CD4-positive, CD25-positive, alpha-beta regulatory T cell (primary cell): ENCODE results near the gene TUBGCP2. TPM values are rescaled to one million over a fixed set of nuclear protein-coding genes. Genes with fewer than 3 reads are reported as not detected.
"Not testable (repeated sequence)": the region's sequence is repeated elsewhere in the genome, so short reads cannot be mapped to it uniquely, and the experiment has no call there.

Experiments
- ATAC-seq, 2 donors: fragments of 150-1000 bp; cut with Tn5 transposase; one replicate each; pipeline ENCODE4 v1.10.0; 2021; ENCODE audit warnings: low read depth in 2 of 2, moderate number of reproducible peaks in 2 of 2, moderate library complexity in 1 of 2
- DNase-seq, 3 donors: peaks; one replicate each; pipeline versions ENCODE4 v3.0.0 to v3.0.0-alpha.2; 2012 to 2022; ENCODE audit warnings: mixed read lengths in 1 of 3
- H3K27ac ChIP-seq: one replicate; pipeline ENCODE4 v1.7.0; 2013; ENCODE audit warnings: mild to moderate bottlenecking, low read length; ENCODE audit not compliant: insufficient read depth, poor library complexity, severe bottlenecking
- H3K27me3 ChIP-seq: one replicate; pipeline ENCODE4 v1.7.0; 2013; ENCODE audit warnings: low read length; ENCODE audit not compliant: control insufficient read depth, insufficient read depth
- H3K36me3 ChIP-seq: one replicate; pipeline ENCODE4 v1.7.0; 2013; ENCODE audit warnings: mild to moderate bottlenecking, low read length, moderate library complexity; ENCODE audit not compliant: control insufficient read depth, insufficient read depth
- H3K4me1 ChIP-seq: 2 replicates; pipeline ENCODE4 v1.7.0; 2013; ENCODE audit warnings: mild to moderate bottlenecking, low read length; ENCODE audit not compliant: insufficient read depth, control insufficient read depth, poor library complexity, severe bottlenecking
- H3K4me3 ChIP-seq: one replicate; pipeline ENCODE4 v1.7.0; 2013; ENCODE audit warnings: low read depth, mild to moderate bottlenecking, low read length, moderate library complexity
- H3K9me3 ChIP-seq, 2 experiments: 1 replicate in 1 of 2; 2 replicates in 1 of 2; pipeline ENCODE4 v1.7.0; 2013; ENCODE audit warnings: low read length in 2 of 2, mild to moderate bottlenecking in 1 of 2, moderate library complexity in 1 of 2; ENCODE audit not compliant: control insufficient read depth in 2 of 2
- H3K27ac Mint-ChIP-seq, 3 donors: one replicate each; pipeline ENCODE4 v1.8.0; 2020 to 2022; ENCODE audit warnings: mild to moderate bottlenecking in 3 of 3, mixed read lengths in 3 of 3, moderate library complexity in 2 of 3
- H3K27me3 Mint-ChIP-seq: one replicate; pipeline ENCODE4 v1.8.0; 2022; ENCODE audit warnings: mild to moderate bottlenecking, mixed read lengths
- H3K36me3 Mint-ChIP-seq: one replicate; pipeline ENCODE4 v1.8.0; 2020; ENCODE audit warnings: mixed read lengths
- H3K4me1 Mint-ChIP-seq, 4 donors: one replicate each; pipeline ENCODE4 v1.8.0; 2020 to 2022; ENCODE audit warnings: mixed read lengths in 4 of 4, mild to moderate bottlenecking in 1 of 4
- H3K4me3 Mint-ChIP-seq, 4 donors: one replicate each; pipeline ENCODE4 v1.8.0; 2020 to 2022; ENCODE audit warnings: mild to moderate bottlenecking in 4 of 4, mixed read lengths in 4 of 4, moderate library complexity in 3 of 4
- H3K9me3 Mint-ChIP-seq, 7 donors: one replicate each; pipeline ENCODE4 v1.8.0; 2020 to 2022; ENCODE audit warnings: mixed read lengths in 7 of 7, mild to moderate bottlenecking in 3 of 7, moderate library complexity in 2 of 7
- polyA plus RNA-seq, 4 donors: library from polyadenylated mRNA; unstranded; fragments of 300-500 nt; fragmentation: Illumina TruSeq; gene quantifications; one replicate each; pipeline ENCODE4 v1.2.3, GENCODE V29; 2021
- total RNA-seq: library from RNA; stranded (reverse); gene quantifications from one replicate; pipeline ENCODE4 v1.2.3, GENCODE V29; 2022

The TUBGCP2 gene
- total and polyA plus RNA-seq, 5 donors from 2014 or later: 23.5 to 73.8 (median 31.7) TPM

DNA sequence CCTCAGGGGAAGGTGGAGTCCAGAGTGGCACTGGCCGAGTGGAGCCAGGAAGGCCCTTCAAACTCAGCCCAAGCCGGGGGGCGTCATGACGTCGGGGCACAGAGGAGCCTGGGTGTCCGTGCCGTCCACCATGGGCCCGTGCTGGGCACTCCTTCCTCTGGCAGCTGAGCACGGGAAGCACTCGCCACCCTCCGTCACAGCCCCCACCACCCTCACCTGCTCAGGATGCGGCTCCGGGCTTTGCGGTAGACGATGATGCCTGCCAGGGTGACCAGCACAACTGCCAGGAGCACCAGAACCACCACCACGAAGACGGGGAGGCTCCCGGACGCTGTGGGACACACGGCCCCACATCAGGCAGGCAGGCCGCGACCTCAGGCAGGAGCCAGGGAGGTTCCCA is 40.1 kb downstream of the TUBGCP2 start:
- Histone ChIP-seq H3K27ac (no peak overlapping the region), H3K4me1 (peaks cover 20% of the 10 kb centered on the region), H3K27me3 (no peaks in the 10 kb centered on the region), H3K4me3 (no peak overlapping the region), H3K9me3 (no peaks in the 10 kb centered on the region), H3K36me3 (peaks cover 19% of the 10 kb centered on the region)
- H3K36me3 Mint-ChIP-seq: no peaks in the 10 kb centered on the region
- H3K9me3 Mint-ChIP-seq: no peaks in the 10 kb centered on the region
- peaks cover 0 to 22% (median 13%) of the 10 kb centered on the region in 4 donors for H3K4me1 Mint-ChIP-seq
- no peak overlapping the region for H3K27ac Mint-ChIP-seq
- ATAC-seq (no peak), DNase-seq (no peak)
- H3K4me3 Mint-ChIP-seq: no peak overlapping the region
- no peaks in the 10 kb centered on the region for H3K27me3 Mint-ChIP-seq

GRCh38 chr10:133267829-133268228 is 40.8 kb downstream of the TUBGCP2 start:
- ATAC-seq (no peak), DNase-seq (no peak)
- no peak overlapping the region for H3K27ac Mint-ChIP-seq
- H3K36me3 Mint-ChIP-seq: no peaks in the 10 kb centered on the region
- Histone ChIP-seq H3K36me3 (peaks cover 13% of the 10 kb centered on the region), H3K27ac (no peak overlapping the region), H3K27me3 (no peaks in the 10 kb centered on the region), H3K4me3 (no peak overlapping the region), H3K9me3 (no peaks in the 10 kb centered on the region), H3K4me1 (peaks cover 27% of the 10 kb centered on the region)
- no peaks in the 10 kb centered on the region for H3K9me3 Mint-ChIP-seq
- peaks cover 0 to 29% (median 16%) of the 10 kb centered on the region in 4 donors for H3K4me1 Mint-ChIP-seq
- no peak overlapping the region for H3K4me3 Mint-ChIP-seq
- H3K27me3 Mint-ChIP-seq: no peaks in the 10 kb centered on the region

- no peaks in the 10 kb centered on the region for H3K36me3 Mint-ChIP-seq
- ATAC-seq: no peak
- peaks cover 13% of the 10 kb centered on the region for H3K36me3 ChIP-seq
Measured at GRCh38 chr10:133267293-133267692, 41.4 kb downstream of the TUBGCP2 start.

DNA sequence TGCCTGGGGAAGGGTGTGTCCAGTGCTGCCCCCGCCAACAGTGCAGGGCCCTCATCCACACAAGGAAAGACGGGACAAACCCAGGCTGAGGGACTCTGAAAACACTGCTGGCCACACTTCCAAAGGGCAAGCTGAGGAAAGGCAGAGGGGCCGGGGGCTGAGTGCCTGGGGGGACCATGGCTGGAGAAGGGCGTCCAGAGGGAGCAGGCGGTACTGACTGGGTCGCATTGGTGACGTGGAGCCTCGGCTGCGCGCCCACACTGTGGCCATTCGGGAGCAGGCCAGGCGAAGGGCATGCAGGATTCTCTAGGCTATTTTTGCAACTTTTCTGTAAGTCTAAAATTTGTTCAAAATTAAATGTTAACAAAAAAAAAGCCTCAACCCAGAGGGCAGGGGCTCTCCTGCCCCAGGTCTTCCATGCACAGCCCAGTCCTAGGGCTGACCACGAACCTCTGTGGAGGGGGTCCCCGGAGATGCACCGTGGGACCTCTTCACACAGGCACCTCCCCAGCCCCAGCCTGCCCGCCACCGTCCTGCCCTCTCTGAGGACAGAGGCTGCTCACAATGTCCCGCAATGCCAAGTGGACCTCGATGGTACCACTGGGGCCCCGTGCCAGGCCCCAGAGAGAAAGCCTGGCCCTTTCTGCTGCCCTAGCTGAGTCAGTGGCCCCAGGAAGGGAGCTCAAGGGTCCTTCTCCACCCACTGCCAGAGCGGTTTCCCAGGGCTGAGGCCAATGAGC is 42.4 kb downstream of the TUBGCP2 start:
- peaks cover 39% of the 10 kb centered on the region for H3K4me1 ChIP-seq
- Mint-ChIP-seq H3K27ac (peak overlapping the region in 1 of 3 donors; percentile 79), H3K4me3 (peak overlapping the region in 1 of 4 donors; percentile 75), H3K27me3 (no peaks in the 10 kb centered on the region), H3K36me3 (no peaks in the 10 kb centered on the region), H3K4me1 (peaks cover 0 to 37% (median 17%) of the 10 kb centered on the region in 4 donors), H3K9me3 (no peaks in the 10 kb centered on the region)
- ATAC-seq: no peak
- no peak overlapping the region for H3K27ac ChIP-seq
- DNase-seq: no peak
- no peaks in the 10 kb centered on the region for H3K9me3 ChIP-seq
- H3K36me3 ChIP-seq: peaks cover 11% of the 10 kb centered on the region
- H3K4me3 ChIP-seq: no peak overlapping the region
- no peaks in the 10 kb centered on the region for H3K27me3 ChIP-seq

More at GRCh38 chr10:133267293-133267692, 41.4 kb downstream of the TUBGCP2 start:
- Mint-ChIP-seq H3K4me3 (no peak overlapping the region), H3K27ac (no peak overlapping the region), H3K9me3 (no peaks in the 10 kb centered on the region), H3K27me3 (no peaks in the 10 kb centered on the region), H3K4me1 (peaks cover 0 to 33% (median 17%) of the 10 kb centered on the region in 4 donors)
- H3K27me3 ChIP-seq: no peaks in the 10 kb centered on the region
- no peaks in the 10 kb centered on the region for H3K9me3 ChIP-seq
- DNase-seq: no peak
- H3K4me3 ChIP-seq: no peak overlapping the region
- H3K4me1 ChIP-seq: peaks cover 32% of the 10 kb centered on the region
- H3K27ac ChIP-seq: no peak overlapping the region

DNA sequence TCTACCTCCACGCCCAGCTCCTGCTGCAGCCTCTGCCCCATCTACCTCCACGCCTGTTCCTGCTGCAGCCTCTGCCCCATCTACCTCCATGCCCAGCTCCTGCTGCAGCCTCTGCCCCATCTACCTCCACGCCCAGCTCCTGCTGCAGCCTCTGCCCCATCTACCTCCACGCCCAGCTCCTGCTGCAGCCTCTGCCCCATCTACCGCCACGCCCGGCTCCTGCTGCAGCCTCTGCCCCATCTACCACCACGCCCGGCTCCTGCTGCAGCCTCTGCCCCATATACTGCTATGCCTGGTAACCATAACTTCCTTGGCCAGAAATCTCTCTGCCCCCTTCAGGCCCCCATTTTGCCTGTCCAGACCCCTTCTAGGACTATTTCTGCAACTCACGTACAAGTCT is 43.6 kb downstream of the TUBGCP2 start:
- H3K27ac Mint-ChIP-seq: peak overlapping the region in 1 of 3 donors; percentile 36
- H3K36me3 ChIP-seq: not testable (repeated sequence)

DNA sequence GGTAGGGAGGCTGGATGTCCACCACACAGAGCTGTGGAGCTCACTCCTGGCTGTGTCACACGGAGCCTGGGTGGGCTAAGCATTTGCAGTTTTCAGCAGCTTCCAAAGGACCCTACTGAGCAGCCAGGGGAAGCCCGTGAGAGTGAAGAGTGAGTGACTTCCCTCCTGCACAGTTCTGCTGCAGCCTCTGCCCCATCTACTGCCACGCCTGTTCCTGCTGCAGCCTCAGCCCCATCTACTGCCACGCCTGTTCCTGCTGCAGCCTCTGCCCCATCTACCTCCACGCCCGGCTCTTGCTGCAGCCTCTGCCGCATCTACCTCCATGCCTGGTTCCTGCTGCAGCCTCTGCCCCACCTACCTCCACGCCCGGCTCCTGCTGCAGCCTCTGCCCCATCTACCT is 44.2 kb downstream of the TUBGCP2 start:
- peak overlapping the region; percentile 53 for H3K27ac ChIP-seq
- peak overlapping the region; percentile 52 for H3K4me3 ChIP-seq
- H3K36me3 ChIP-seq: peaks cover 4% of the 10 kb centered on the region
- Mint-ChIP-seq H3K36me3 (no peaks in the 10 kb centered on the region), H3K27ac (peak overlapping the region; percentile 54 to 79 (median 66)), H3K27me3 (no peaks in the 10 kb centered on the region), H3K4me3 (peak overlapping the region; percentile 61 to 90 (median 74)), H3K9me3 (no peaks in the 10 kb centered on the region), H3K4me1 (peaks cover 0 to 54% (median 24%) of the 10 kb centered on the region in 4 donors)
- peaks cover 54% of the 10 kb centered on the region for H3K4me1 ChIP-seq
- peak in 2 of 3 donors; percentile 57 to 87 for DNase-seq
- no peaks in the 10 kb centered on the region for H3K27me3 ChIP-seq
- no peaks in the 10 kb centered on the region for H3K9me3 ChIP-seq
- peak; percentile 53 to 66 for ATAC-seq

More for the DNA sequence above, 43.6 kb downstream of the TUBGCP2 start:
- H3K9me3 Mint-ChIP-seq, ATAC-seq, H3K27me3 ChIP-seq, H3K36me3 Mint-ChIP-seq, H3K27me3 Mint-ChIP-seq, H3K9me3 ChIP-seq, DNase-seq, H3K27ac ChIP-seq, H3K4me3 ChIP-seq: not testable (repeated sequence)
- Mint-ChIP-seq H3K4me3 (peak overlapping the region in 3 of 4 donors; percentile 75 to 86 (median 76)), H3K4me1 (peaks cover 0 to 48% (median 19%) of the 10 kb centered on the region in 4 donors)
- peaks cover 49% of the 10 kb centered on the region for H3K4me1 ChIP-seq

DNA sequence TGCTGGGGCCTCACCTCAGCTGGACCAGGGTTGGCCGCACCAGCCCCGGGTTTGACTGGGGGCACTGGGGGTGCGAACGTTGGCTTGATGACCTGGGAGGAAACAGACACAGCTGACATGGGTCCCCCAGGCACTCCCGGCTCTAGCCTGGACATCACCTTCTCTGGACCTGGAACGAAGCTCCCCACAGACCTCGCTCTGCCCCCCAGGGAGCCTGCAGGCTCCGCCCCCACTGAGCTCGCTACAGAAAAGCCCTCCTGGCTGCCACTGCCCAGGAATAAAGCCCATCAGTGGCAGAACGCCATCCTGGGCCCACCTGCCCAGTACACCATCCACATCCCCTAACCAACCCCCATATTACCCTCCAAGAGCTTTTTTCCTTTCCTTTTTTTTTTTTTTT is 45.0 kb downstream of the TUBGCP2 start:
- H3K4me3 Mint-ChIP-seq: peak overlapping the region; percentile 61 to 90 (median 74)
- H3K9me3 Mint-ChIP-seq: no peaks in the 10 kb centered on the region
- H3K27ac Mint-ChIP-seq: peak overlapping the region; percentile 52 to 79 (median 74)
- no peak overlapping the region for H3K4me3 ChIP-seq
- no peaks in the 10 kb centered on the region for H3K36me3 Mint-ChIP-seq
- DNase-seq (no peak), ATAC-seq (no peak)
- no peaks in the 10 kb centered on the region for H3K9me3 ChIP-seq
- H3K27me3 ChIP-seq: no peaks in the 10 kb centered on the region
- H3K27me3 Mint-ChIP-seq: no peaks in the 10 kb centered on the region
- no peaks in the 10 kb centered on the region for H3K36me3 ChIP-seq
- peak overlapping the region; percentile 53 for H3K27ac ChIP-seq
- peaks cover 62% of the 10 kb centered on the region for H3K4me1 ChIP-seq
- H3K4me1 Mint-ChIP-seq: peaks cover 0 to 62% (median 29%) of the 10 kb centered on the region in 4 donors

- H3K4me1 ChIP-seq: peaks cover 72% of the 10 kb centered on the region
- DNase-seq: no peak
- Mint-ChIP-seq H3K36me3 (no peaks in the 10 kb centered on the region), H3K4me1 (peaks cover 0 to 70% (median 29%) of the 10 kb centered on the region in 4 donors), H3K4me3 (peak overlapping the region in 3 of 4 donors; percentile 81 to 85 (median 82)), H3K27ac (peak overlapping the region in 2 of 3 donors; percentile 32 to 74), H3K9me3 (no peaks in the 10 kb centered on the region), H3K27me3 (no peaks in the 10 kb centered on the region)
- ATAC-seq: no peak
- H3K36me3 ChIP-seq: no peaks in the 10 kb centered on the region
- no peaks in the 10 kb centered on the region for H3K27me3 ChIP-seq
- no peak overlapping the region for H3K4me3 ChIP-seq
- no peaks in the 10 kb centered on the region for H3K9me3 ChIP-seq
- H3K27ac ChIP-seq: peak overlapping the region; percentile 80
Measured at GRCh38 chr10:133262696-133263095, 46.0 kb downstream of the TUBGCP2 start.
